Loucy (cell line): ENCODE data around the gene LNPEP.

Source experiments
- H2AFZ ChIP-seq: fragments of 200-600 bp; sonication (generic); 2 replicates; pipeline ENCODE4 v1.6.0; 2016; ENCODE audit warnings: antibody characterized with exemption, mild to moderate bottlenecking, low read length, moderate library complexity
- H3F3A ChIP-seq: fragments of 200-600 bp; 2 replicates; pipeline ENCODE4 v1.6.0; 2016; ENCODE audit warnings: antibody characterized with exemption, low read depth, mild to moderate bottlenecking
- H3K27me3 ChIP-seq: fragments of 200-600 bp; sonication (generic); 2 replicates; pipeline ENCODE4 v1.6.1; 2014; ENCODE audit warnings: low read length, mild to moderate bottlenecking; ENCODE audit not compliant: insufficient read depth, poor library complexity, severe bottlenecking
- H3K36me3 ChIP-seq: fragments of 200-600 bp; sonication (generic); 2 replicates; pipeline ENCODE4 v1.6.1; 2016; ENCODE audit warnings: low read length; ENCODE audit not compliant: insufficient read depth
- H3K4me1 ChIP-seq: fragments of 200-600 bp; sonication (generic); 2 replicates; pipeline ENCODE4 v1.5.1; 2014; ENCODE audit warnings: low read length, mild to moderate bottlenecking; ENCODE audit not compliant: insufficient read depth, poor library complexity, severe bottlenecking
- H3K4me2 ChIP-seq: fragments of 200-600 bp; sonication (generic); 2 replicates; pipeline ENCODE4 v1.6.0; 2014; ENCODE audit warnings: antibody characterized with exemption, low read length, low read depth, mild to moderate bottlenecking; ENCODE audit not compliant: poor library complexity, severe bottlenecking
- H3K4me3 ChIP-seq: fragments of 200-600 bp; sonication (generic); 2 replicates; pipeline ENCODE4 v1.5.1; 2014; ENCODE audit warnings: low read length, mild to moderate bottlenecking, mixed read lengths; ENCODE audit not compliant: poor library complexity, severe bottlenecking
- H3K79me2 ChIP-seq: fragments of 200-600 bp; sonication (generic); 2 replicates; pipeline ENCODE4 v1.6.1; 2014; ENCODE audit warnings: low read length; ENCODE audit not compliant: insufficient read depth
- H3K9ac ChIP-seq: fragments of 200-600 bp; sonication (generic); 2 replicates; pipeline ENCODE4 v1.6.0; 2014; ENCODE audit warnings: mild to moderate bottlenecking, low read depth, low read length, moderate library complexity; ENCODE audit not compliant: poor library complexity, severe bottlenecking
- H3K9me2 ChIP-seq: fragments of 200-600 bp; sonication (generic); replicated peaks from 2 replicates; pipeline ENCODE4 v1.6.1; 2016; ENCODE audit warnings: low read depth, low read length, mixed read lengths
- H3K9me3 ChIP-seq: fragments of 200-600 bp; sonication (generic); 2 replicates; pipeline ENCODE4 v1.6.1; 2014; ENCODE audit warnings: mild to moderate bottlenecking, antibody characterized with exemption, low read length, low read depth; ENCODE audit not compliant: insufficient read depth
- H4K20me1 ChIP-seq: fragments of 200-600 bp; sonication (generic); 2 replicates; pipeline ENCODE4 v1.6.0; 2014; ENCODE audit warnings: antibody characterized with exemption, low read length, mild to moderate bottlenecking; ENCODE audit not compliant: insufficient read depth, poor library complexity, severe bottlenecking
- EZH2phosphoT487 ChIP-seq: fragments of 200-600 bp; IDR thresholded peaks from 2 replicates; pipeline ENCODE4 v1.6.1; 2018; ENCODE audit warnings: antibody characterized with exemption, mild to moderate bottlenecking, moderate library complexity, borderline replicate concordance
- TF ChIP-seq, protein P1 (sequence below): fragments of 200-600 bp; sonication (generic); conservative IDR thresholded peaks from 2 replicates; pipeline ENCODE4 v1.5.1; 2014; ENCODE audit warnings: mild to moderate bottlenecking, antibody characterized with exemption, low read length

The LNPEP gene

DNA sequence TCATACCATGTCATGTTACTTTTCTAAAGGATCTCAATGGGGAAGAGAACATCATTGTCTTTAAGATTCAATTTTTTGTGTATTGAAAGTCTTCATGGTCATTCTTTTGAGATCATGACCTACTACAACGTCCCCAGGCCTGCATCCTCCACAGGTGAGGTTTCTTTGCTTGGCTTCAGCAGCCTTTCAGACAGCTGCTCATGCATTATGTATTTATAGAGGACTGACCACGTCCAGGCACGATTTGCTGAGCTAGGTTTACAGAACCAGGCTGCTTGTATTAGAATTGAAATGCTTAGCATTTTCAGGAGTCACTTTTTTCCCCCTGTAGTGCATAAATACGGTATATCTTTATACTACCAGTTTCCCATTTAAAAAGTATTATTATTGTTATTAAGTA, 136.1 kb downstream of the LNPEP start:
- no peaks in the 10 kb centered on the region for H3K9me2 ChIP-seq
- no peaks in the 10 kb centered on the region for H3F3A ChIP-seq
- no peaks in the 10 kb centered on the region for H3K36me3 ChIP-seq
- no peak overlapping the region for H3K4me3 ChIP-seq
- no peak for TF ChIP-seq EZH2phosphoT487
- TF ChIP-seq, protein P1, sequence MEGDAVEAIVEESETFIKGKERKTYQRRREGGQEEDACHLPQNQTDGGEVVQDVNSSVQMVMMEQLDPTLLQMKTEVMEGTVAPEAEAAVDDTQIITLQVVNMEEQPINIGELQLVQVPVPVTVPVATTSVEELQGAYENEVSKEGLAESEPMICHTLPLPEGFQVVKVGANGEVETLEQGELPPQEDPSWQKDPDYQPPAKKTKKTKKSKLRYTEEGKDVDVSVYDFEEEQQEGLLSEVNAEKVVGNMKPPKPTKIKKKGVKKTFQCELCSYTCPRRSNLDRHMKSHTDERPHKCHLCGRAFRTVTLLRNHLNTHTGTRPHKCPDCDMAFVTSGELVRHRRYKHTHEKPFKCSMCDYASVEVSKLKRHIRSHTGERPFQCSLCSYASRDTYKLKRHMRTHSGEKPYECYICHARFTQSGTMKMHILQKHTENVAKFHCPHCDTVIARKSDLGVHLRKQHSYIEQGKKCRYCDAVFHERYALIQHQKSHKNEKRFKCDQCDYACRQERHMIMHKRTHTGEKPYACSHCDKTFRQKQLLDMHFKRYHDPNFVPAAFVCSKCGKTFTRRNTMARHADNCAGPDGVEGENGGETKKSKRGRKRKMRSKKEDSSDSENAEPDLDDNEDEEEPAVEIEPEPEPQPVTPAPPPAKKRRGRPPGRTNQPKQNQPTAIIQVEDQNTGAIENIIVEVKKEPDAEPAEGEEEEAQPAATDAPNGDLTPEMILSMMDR, result no peak
- no peaks in the 10 kb centered on the region for H3K27me3 ChIP-seq
- H3K9me3 ChIP-seq, result no peaks in the 10 kb centered on the region
- no peak overlapping the region for H2AFZ ChIP-seq
- H3K79me2 ChIP-seq, result no peaks in the 10 kb centered on the region
- no peak overlapping the region for H3K4me2 ChIP-seq
- no peak overlapping the region for H3K9ac ChIP-seq
- H4K20me1 ChIP-seq, result no peaks in the 10 kb centered on the region
- no peaks in the 10 kb centered on the region for H3K4me1 ChIP-seq

DNA sequence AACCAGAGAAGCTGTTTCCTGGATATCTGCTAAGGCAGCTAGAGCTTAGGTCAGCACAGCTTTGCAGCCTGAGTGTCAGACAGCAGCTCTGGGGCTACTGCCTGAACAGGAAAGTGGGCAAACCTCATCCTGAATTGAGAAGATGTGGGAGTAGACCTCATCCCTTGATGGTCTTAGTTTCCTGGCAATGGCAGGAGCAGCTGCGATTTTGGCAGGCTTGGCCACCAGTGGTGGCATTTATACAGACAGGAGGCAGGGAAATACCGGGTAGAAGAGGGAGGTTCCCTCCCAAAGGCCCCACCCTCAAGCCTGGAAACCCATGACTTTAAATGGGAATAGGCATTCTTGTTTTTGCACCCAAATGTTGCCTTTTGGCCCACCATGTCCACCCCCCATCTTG, 136.8 kb downstream of the LNPEP start:
- Histone ChIP-seq H2AFZ (no peak overlapping the region), H3K9ac (no peak overlapping the region), H3K27me3 (no peaks in the 10 kb centered on the region), H3K4me3 (no peak overlapping the region), H4K20me1 (no peaks in the 10 kb centered on the region), H3K4me1 (no peaks in the 10 kb centered on the region), H3F3A (no peaks in the 10 kb centered on the region), H3K9me3 (no peaks in the 10 kb centered on the region), H3K9me2 (no peaks in the 10 kb centered on the region), H3K4me2 (no peak overlapping the region), H3K79me2 (no peaks in the 10 kb centered on the region), H3K36me3 (no peaks in the 10 kb centered on the region)
- no peak for TF ChIP-seq EZH2phosphoT487

DNA sequence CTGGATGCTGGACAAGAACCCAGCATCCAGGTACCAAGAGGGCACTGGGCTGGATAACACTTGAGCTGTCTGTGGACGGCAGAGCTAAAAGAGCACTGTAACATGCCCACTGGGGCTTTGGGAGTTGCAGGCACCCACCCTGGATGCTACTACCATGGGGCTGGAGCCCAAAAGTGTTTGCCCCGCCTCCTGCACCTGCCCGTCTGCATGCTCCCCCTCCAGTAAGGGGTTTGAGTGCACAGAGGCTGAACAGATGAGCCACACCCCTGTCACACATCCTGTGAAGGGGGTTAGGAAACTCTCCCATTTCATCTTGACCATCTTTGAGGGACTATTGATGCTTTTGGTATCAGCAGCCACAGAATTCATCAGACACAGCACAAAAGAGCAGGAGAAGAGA, 137.5 kb downstream of the LNPEP start:
- Histone ChIP-seq H3K9ac (no peak overlapping the region), H3F3A (no peaks in the 10 kb centered on the region), H3K9me2 (no peaks in the 10 kb centered on the region), H3K9me3 (no peaks in the 10 kb centered on the region), H3K36me3 (no peaks in the 10 kb centered on the region), H2AFZ (no peak overlapping the region), H3K4me1 (no peaks in the 10 kb centered on the region), H4K20me1 (no peaks in the 10 kb centered on the region), H3K27me3 (no peaks in the 10 kb centered on the region), H3K4me2 (no peak overlapping the region), H3K79me2 (no peaks in the 10 kb centered on the region), H3K4me3 (no peak overlapping the region)
- TF ChIP-seq EZH2phosphoT487, result no peak
- TF ChIP-seq, protein P1, result no peak

DNA sequence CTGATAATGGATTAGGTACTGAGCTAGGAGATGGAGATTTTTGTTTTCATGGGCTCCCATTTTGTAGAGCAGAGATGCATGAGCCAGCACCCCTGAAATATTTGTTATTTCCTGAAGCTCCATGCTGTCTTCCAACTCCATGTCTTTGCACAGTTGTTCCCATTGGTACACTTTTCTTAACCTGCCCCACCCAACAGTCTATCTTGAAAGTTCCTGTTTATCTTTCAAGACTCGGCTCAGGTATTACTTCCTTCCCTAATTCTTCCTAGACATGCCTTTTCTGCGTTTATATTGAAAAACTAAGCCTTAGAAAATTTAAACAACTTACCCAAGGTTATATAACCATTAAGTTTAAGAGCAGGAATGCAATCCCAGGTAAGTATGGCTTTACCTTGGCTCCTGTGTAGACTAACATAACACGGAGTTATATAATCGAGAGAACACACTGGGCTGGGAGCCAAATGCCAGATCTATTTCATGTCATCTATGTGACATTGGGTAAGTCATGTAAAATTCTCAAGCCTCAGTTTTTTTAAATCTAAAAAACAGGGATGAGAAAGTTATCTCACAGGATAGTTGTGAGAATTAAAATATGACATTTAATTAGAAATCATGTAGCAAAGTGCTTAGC, 139.1 kb downstream of the LNPEP start:
- no peaks in the 10 kb centered on the region for H4K20me1 ChIP-seq
- H3K9ac ChIP-seq, result no peak overlapping the region
- no peaks in the 10 kb centered on the region for H3K9me3 ChIP-seq
- no peaks in the 10 kb centered on the region for H3K36me3 ChIP-seq
- no peaks in the 10 kb centered on the region for H3F3A ChIP-seq
- H3K4me2 ChIP-seq, result no peak overlapping the region
- H2AFZ ChIP-seq, result no peak overlapping the region
- H3K9me2 ChIP-seq, result no peaks in the 10 kb centered on the region
- TF ChIP-seq EZH2phosphoT487, result no peak
- H3K27me3 ChIP-seq, result no peaks in the 10 kb centered on the region
- no peak overlapping the region for H3K4me3 ChIP-seq
- no peaks in the 10 kb centered on the region for H3K79me2 ChIP-seq
- peaks cover 4% of the 10 kb centered on the region for H3K4me1 ChIP-seq
